ENCODE data around the gene WHAMM.
"Not testable (repeated sequence)": the region's sequence is repeated elsewhere in the genome, so short reads cannot be mapped to it uniquely, and the experiment has no call there.

The WHAMM gene, protein sequence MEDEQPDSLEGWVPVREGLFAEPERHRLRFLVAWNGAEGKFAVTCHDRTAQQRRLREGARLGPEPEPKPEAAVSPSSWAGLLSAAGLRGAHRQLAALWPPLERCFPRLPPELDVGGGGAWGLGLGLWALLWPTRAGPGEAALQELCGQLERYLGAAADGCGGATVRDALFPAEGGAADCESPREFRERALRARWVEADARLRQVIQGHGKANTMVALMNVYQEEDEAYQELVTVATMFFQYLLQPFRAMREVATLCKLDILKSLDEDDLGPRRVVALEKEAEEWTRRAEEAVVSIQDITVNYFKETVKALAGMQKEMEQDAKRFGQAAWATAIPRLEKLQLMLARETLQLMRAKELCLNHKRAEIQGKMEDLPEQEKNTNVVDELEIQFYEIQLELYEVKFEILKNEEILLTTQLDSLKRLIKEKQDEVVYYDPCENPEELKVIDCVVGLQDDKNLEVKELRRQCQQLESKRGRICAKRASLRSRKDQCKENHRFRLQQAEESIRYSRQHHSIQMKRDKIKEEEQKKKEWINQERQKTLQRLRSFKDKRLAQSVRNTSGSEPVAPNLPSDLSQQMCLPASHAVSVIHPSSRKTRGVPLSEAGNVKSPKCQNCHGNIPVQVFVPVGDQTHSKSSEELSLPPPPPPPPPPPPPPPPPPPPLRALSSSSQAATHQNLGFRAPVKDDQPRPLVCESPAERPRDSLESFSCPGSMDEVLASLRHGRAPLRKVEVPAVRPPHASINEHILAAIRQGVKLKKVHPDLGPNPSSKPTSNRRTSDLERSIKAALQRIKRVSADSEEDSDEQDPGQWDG

DNA sequence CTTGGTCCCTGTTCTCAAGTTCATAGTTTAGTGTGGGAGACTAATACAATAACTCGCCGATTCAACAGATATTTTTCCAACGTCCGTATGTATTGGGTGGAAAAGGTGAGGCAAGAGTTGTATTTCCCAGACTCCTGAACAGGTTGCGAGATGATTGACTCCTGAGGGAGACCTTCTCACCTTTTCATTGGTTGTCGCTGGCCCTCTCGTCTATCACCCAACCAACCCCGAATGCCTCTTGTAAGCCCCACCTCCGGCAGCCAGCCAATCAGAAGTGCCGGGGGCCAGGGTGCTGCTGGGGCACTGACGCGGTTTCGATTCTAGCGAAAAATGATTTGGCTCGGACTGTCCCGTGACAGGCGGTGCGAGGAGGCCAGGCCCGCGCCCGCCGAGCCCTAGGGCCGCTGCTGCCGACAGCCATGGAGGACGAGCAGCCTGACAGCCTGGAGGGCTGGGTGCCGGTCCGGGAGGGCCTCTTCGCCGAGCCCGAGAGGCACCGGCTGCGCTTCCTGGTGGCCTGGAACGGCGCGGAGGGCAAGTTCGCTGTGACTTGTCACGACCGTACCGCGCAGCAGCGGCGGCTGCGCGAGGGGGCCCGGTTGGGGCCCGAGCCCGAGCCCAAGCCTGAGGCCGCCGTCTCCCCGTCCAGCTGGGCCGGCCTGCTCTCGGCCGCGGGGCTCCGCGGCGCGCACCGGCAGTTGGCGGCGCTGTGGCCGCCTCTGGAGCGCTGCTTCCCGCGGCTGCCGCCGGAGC lies at the start of gene WHAMM:
Gene WHAMM, plus strand, starts transcription at position 321 of the 753 bp plus-strand sequence. Its CDS starts 99 bp downstream, at position 420.
- TF ChIP-seq, protein P1, sequence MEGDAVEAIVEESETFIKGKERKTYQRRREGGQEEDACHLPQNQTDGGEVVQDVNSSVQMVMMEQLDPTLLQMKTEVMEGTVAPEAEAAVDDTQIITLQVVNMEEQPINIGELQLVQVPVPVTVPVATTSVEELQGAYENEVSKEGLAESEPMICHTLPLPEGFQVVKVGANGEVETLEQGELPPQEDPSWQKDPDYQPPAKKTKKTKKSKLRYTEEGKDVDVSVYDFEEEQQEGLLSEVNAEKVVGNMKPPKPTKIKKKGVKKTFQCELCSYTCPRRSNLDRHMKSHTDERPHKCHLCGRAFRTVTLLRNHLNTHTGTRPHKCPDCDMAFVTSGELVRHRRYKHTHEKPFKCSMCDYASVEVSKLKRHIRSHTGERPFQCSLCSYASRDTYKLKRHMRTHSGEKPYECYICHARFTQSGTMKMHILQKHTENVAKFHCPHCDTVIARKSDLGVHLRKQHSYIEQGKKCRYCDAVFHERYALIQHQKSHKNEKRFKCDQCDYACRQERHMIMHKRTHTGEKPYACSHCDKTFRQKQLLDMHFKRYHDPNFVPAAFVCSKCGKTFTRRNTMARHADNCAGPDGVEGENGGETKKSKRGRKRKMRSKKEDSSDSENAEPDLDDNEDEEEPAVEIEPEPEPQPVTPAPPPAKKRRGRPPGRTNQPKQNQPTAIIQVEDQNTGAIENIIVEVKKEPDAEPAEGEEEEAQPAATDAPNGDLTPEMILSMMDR (IDR thresholded peaks at IDR 0.05) = no peak
- H3K9me3 Mint-ChIP-seq = no peaks in the 10 kb centered on the region
- H3K36me3 Mint-ChIP-seq (ENCODE audit: low read depth) = peaks cover 17% of the 10 kb centered on the region
- no peaks in the 10 kb centered on the region for H3K27me3 Mint-ChIP-seq (ENCODE audit: low read depth, poor library complexity)
- H3K4me3 Mint-ChIP-seq = peak within 1 kb of the TSS; percentile 94
- peak; percentile 92 for DNase-seq
- peak within 1 kb of the TSS; percentile 85 for H3K27ac Mint-ChIP-seq
- peaks cover 54% of the 10 kb centered on the region for H3K4me1 Mint-ChIP-seq

DNA sequence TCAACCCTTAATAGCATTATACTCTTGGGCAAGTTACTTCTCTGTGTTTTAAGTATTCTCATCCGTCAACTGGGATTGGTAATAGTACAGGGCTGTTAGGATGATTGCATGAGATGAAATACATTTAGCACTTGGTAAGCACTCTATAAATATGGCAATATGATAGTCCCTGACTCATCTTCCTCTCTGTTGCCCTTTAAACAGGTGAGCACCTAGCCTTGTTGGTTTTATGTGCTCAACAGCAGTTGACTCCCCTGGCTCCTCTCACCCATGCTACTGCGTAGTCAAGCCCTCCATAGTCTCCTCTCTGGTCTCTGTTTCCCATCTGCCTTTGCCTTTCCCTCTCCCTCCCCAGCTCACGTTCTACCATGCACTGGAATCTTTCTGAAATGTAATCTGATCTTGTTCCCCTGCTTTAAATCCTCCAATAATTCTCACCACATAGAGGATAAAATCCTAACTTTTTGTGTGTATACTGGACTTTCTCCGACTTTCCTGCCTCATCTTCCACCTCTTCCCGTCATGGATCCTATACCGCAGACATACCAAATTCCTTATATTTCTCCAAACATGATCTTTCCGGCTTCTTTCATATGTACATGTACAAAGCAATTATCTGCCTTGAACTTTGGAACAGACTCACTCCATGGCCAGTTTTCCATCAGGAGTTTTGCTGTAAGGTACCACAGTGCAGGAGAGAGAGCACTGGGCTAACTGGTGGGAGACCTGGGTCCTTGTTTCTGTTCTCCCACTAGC lies 45.9 kb upstream of the WHAMM start:
- TF ChIP-seq, protein P1 (IDR thresholded peaks at IDR 0.05) = no peak
- H3K4me3 Mint-ChIP-seq = no peak overlapping the region
- H3K36me3 Mint-ChIP-seq (ENCODE audit: low read depth) = peaks cover 11% of the 10 kb centered on the region
- peaks cover 6% of the 10 kb centered on the region for H3K4me1 Mint-ChIP-seq
- H3K27me3 Mint-ChIP-seq (ENCODE audit: low read depth, poor library complexity) = peaks cover 5% of the 10 kb centered on the region
- no peak for DNase-seq
- no peaks in the 10 kb centered on the region for H3K9me3 Mint-ChIP-seq
- H3K27ac Mint-ChIP-seq = peak overlapping the region; percentile 38

DNA sequence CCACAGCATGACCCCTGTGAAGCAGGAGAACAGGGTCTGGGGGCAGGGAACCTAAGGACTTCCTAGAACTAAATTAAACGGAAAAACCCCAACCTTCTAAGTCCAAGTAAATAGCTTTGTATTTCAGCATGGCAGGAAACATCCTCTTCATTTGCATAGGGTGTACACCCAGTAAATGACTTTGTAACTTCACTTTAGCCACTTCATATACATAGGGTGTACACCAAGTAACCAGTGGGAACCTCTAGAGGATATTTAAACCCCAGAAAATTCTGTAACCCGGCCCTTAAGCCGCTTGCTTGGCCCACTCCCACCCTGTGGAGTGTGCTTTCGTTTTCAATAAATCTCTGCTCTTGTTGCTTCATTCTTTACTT lies 45.3 kb upstream of the WHAMM start:
- peaks cover 6% of the 10 kb centered on the region for H3K4me1 Mint-ChIP-seq
- DNase-seq = no peak
- no peak overlapping the region for H3K4me3 Mint-ChIP-seq
- no peak overlapping the region for H3K27ac Mint-ChIP-seq
- TF ChIP-seq, protein P1 (IDR thresholded peaks at IDR 0.05) = no peak
- peaks cover 11% of the 10 kb centered on the region for H3K36me3 Mint-ChIP-seq (ENCODE audit: low read depth)
- no peaks in the 10 kb centered on the region for H3K9me3 Mint-ChIP-seq
- H3K27me3 Mint-ChIP-seq (ENCODE audit: low read depth, poor library complexity) = peaks cover 5% of the 10 kb centered on the region

DNA sequence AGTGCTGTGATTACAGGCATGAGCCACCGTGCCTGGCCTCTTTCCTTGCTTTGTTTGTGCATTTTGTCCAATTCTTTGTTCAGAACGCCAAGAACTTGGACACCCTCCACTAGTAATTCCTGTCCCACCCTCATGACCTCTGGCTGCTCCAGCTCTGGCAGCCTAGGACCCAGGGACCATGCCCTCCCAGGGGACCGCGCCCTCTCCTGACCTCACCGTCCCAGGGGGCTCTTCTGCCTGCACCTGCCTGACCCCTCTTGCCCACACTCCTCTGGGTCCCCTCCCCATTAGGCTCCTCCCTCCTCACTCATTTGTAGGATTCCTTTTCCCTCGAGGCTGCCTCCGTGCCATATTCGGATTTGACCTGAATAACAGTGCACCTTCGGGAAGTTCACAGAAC lies 44.7 kb upstream of the WHAMM start:
- Mint-ChIP-seq H3K36me3 (ENCODE audit: low read depth) (peaks cover 11% of the 10 kb centered on the region), H3K27me3 (ENCODE audit: low read depth, poor library complexity) (peaks cover 5% of the 10 kb centered on the region), H3K4me3 (no peak overlapping the region), H3K9me3 (no peaks in the 10 kb centered on the region), H3K27ac (peak overlapping the region; percentile 47), H3K4me1 (peaks cover 6% of the 10 kb centered on the region)
- TF ChIP-seq, protein P1 (IDR thresholded peaks at IDR 0.05) = no peak
- DNase-seq = no peak

DNA sequence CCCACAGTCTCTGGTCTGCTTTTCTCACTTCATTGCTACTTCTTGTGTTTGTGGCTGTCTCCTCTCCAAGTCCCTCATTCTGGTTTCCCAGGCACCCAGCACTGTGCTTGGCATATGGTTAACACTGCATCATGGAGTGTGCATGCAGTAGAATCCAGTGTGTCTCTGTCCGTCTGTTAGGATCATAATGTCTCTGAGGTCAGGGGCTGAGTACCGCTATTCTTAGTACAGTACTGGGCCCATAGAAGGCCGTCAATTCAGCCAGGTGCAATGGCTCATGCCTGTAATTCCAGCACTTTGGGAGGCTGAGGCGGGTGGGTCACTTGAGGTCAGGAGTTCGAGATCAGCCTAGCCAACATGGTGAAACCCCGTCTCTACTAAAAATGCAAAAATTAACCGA lies 43.2 kb upstream of the WHAMM start:
- not testable (repeated sequence) for H3K27ac Mint-ChIP-seq, H3K9me3 Mint-ChIP-seq, DNase-seq, H3K4me3 Mint-ChIP-seq
- Mint-ChIP-seq H3K4me1 (peaks cover 12% of the 10 kb centered on the region), H3K36me3 (ENCODE audit: low read depth) (peaks cover 11% of the 10 kb centered on the region), H3K27me3 (ENCODE audit: low read depth, poor library complexity) (peaks cover 11% of the 10 kb centered on the region)

Data from nephron progenitor cell (in vitro differentiated cells).